ENCODE measurements around the gene RPUSD4.

Gene RPUSD4

GRCh38 chr11:126182787-126183445, 28.5 kb downstream of the RPUSD4 start:
- DNase-seq (ENCODE audit: low read depth), result no peak

- no peak for DNase-seq (ENCODE audit: low read depth)
Observed at GRCh38 chr11:126181939-126182730, 29.3 kb downstream of the RPUSD4 start.

- DNase-seq (ENCODE audit: low read depth), result no peak
Observed at GRCh38 chr11:126176853-126177470, 34.5 kb downstream of the RPUSD4 start.

- DNase-seq (ENCODE audit: low read depth), result no peak
Observed at GRCh38 chr11:126175393-126175792, 36.1 kb downstream of the RPUSD4 start.

- DNase-seq (ENCODE audit: low read depth), result no peak
Observed at GRCh38 chr11:126174816-126175215, 36.6 kb downstream of the RPUSD4 start.

GRCh38 chr11:126173257-126173656, 38.2 kb downstream of the RPUSD4 start:
- no peak for DNase-seq (ENCODE audit: low read depth)

- peak; percentile 78 for DNase-seq (ENCODE audit: low read depth)
Observed at GRCh38 chr11:126172596-126173038, 38.8 kb downstream of the RPUSD4 start.

- no peak for DNase-seq (ENCODE audit: low read depth)
Observed at GRCh38 chr11:126169291-126169690, 42.2 kb downstream of the RPUSD4 start.

- DNase-seq (ENCODE audit: low read depth), result no peak
Observed at GRCh38 chr11:126167488-126167887, 44.0 kb downstream of the RPUSD4 start.

- DNase-seq (ENCODE audit: low read depth), result no peak
Observed at GRCh38 chr11:126166413-126166812, 45.0 kb downstream of the RPUSD4 start.

- no peak for DNase-seq (ENCODE audit: low read depth)
Observed at GRCh38 chr11:126165757-126166156, 45.7 kb downstream of the RPUSD4 start.

GRCh38 chr11:126165311-126165720, 46.1 kb downstream of the RPUSD4 start:
- DNase-seq (ENCODE audit: low read depth), result no peak

GRCh38 chr11:126164781-126165180, 46.7 kb downstream of the RPUSD4 start:
- DNase-seq (ENCODE audit: low read depth), result no peak

GRCh38 chr11:126163779-126164178, 47.7 kb downstream of the RPUSD4 start:
- no peak for DNase-seq (ENCODE audit: low read depth)

- peak; percentile 85 for DNase-seq (ENCODE audit: low read depth)
Observed at GRCh38 chr11:126163074-126163700, 48.3 kb downstream of the RPUSD4 start.

- no peak for DNase-seq (ENCODE audit: low read depth)
Observed at GRCh38 chr11:126162306-126163030, 49.0 kb downstream of the RPUSD4 start.

- no peak for DNase-seq (ENCODE audit: low read depth)
Observed at GRCh38 chr11:126161023-126161391, 50.4 kb downstream of the RPUSD4 start.

GRCh38 chr11:126160345-126161022, 51.0 kb downstream of the RPUSD4 start:
- no peak for DNase-seq (ENCODE audit: low read depth)

GRCh38 chr11:126159719-126160344, 51.6 kb downstream of the RPUSD4 start:
- no peak for DNase-seq (ENCODE audit: low read depth)

GRCh38 chr11:126158054-126158791, 53.2 kb downstream of the RPUSD4 start:
- DNase-seq (ENCODE audit: low read depth), result no peak
